MM.1S (cell line): ENCODE results near the gene MEIS2.

Experiments used
- CTCF ChIP-seq: fragments of 300-600 bp; sonication (generic); IDR thresholded peaks from 2 replicates; pipeline ENCODE4 v1.5.1; 2016; ENCODE audit warnings: antibody characterized with exemption, low read length, mixed read lengths
- EZH2 ChIP-seq: fragments of 300-600 bp; sonication (generic); optimal IDR thresholded peaks from 2 replicates; pipeline ENCODE3; 2017; ENCODE audit warnings: low read depth, mild to moderate bottlenecking, antibody characterized with exemption, low read length, mixed read lengths

- TF ChIP-seq EZH2 (no peak), CTCF (no peak)
These were observed 14.2 kb downstream of the MEIS2 start for GRCh38 chr15:37086120-37086519.
